Measurements from ENCODE around the gene CHPF2.

DNA sequence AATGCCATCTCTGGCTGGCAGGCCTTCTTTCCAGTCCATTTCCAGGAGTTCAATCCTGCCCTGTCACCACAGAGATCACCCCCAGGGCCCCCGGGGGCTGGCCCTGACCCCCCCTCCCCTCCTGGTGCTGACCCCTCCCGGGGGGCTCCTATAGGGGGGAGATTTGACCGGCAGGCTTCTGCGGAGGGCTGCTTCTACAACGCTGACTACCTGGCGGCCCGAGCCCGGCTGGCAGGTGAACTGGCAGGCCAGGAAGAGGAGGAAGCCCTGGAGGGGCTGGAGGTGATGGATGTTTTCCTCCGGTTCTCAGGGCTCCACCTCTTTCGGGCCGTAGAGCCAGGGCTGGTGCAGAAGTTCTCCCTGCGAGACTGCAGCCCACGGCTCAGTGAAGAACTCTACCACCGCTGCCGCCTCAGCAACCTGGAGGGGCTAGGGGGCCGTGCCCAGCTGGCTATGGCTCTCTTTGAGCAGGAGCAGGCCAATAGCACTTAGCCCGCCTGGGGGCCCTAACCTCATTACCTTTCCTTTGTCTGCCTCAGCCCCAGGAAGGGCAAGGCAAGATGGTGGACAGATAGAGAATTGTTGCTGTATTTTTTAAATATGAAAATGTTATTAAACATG lies 6.0 kb downstream of the CHPF2 start:
- TF ChIP-seq, protein P1, sequence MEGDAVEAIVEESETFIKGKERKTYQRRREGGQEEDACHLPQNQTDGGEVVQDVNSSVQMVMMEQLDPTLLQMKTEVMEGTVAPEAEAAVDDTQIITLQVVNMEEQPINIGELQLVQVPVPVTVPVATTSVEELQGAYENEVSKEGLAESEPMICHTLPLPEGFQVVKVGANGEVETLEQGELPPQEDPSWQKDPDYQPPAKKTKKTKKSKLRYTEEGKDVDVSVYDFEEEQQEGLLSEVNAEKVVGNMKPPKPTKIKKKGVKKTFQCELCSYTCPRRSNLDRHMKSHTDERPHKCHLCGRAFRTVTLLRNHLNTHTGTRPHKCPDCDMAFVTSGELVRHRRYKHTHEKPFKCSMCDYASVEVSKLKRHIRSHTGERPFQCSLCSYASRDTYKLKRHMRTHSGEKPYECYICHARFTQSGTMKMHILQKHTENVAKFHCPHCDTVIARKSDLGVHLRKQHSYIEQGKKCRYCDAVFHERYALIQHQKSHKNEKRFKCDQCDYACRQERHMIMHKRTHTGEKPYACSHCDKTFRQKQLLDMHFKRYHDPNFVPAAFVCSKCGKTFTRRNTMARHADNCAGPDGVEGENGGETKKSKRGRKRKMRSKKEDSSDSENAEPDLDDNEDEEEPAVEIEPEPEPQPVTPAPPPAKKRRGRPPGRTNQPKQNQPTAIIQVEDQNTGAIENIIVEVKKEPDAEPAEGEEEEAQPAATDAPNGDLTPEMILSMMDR (IDR thresholded peaks at IDR 0.05; ENCODE audit: insufficient read depth, low read depth, low read length) = no peak
- TF ChIP-seq EZH2 (IDR thresholded peaks at IDR 0.05; ENCODE audit: insufficient read depth, low read length) = no peak
